K562 (cell line): ENCODE results near the gene RPS28. TPM values are rescaled to one million over a fixed set of nuclear protein-coding genes. Genes with fewer than 3 reads are reported as not detected.

Source experiments
- ATAC-seq: fragments of 200-7000 bp; cut with Tn5 transposase; 3 replicates; pipeline ENCODE4 v1.9.1; 2020; ENCODE audit warnings: moderate library complexity
- BruUV-seq: library from RNA; stranded (reverse); fragments of 400-500 nt; replicated peaks from 2 replicates; lab custom pipeline; 2021; lab: Mats Ljungman, UMichigan
- CTCF ChIA-PET: fragments of 300-600 bp; formaldehyde crosslinking; extraction: SDS; loops from one replicate; lab custom pipeline; 2021; ENCODE audit warnings: low intra/inter-chr PET ratio; lab: Yijun Ruan, JAX
- POLR2A ChIA-PET: fragments of 300-600, 350-650 bp; sonication (Branson Sonifier 250); formaldehyde crosslinking; extraction: SDS; loops from one replicate; lab custom pipeline; 2021; ENCODE audit warnings: antibody characterized with exemption, inconsistent platforms; lab: Yijun Ruan, JAX
- DNase-seq, 4 experiments: peaks; one replicate each; pipeline versions ENCODE4 v3.0.0 to v3.0.0-alpha.2; 2011 to 2018; ENCODE audit warnings: low spot score in 3 of 4, mixed read lengths in 3 of 4; ENCODE audit errors: extremely low read depth in 1 of 4
- FAIRE-seq: peaks from 2 replicates; lab custom pipeline; 2011; peaks lifted over from hg19 to GRCh38; lab: Jason Lieb, UNC
- H2AFZ ChIP-seq: 2 replicates; pipeline ENCODE4 v1.6.0; 2011; ENCODE audit warnings: low read depth, low read length, control low read depth, inconsistent platforms
- H3K27ac ChIP-seq: fragments of 200-600 bp; 3 replicates; pipeline ENCODE4 v1.8.0; 2011; ENCODE audit warnings: low read depth, mild to moderate bottlenecking, control low read depth, inconsistent platforms, low read length, moderate library complexity, mixed read lengths; ENCODE audit errors: extremely low read depth
- H3K27me3 ChIP-seq, 2 experiments: fragments of 300-600 bp in 1 of 2; 2 replicates in 1 of 2; 3 replicates in 1 of 2; pipeline versions ENCODE4 v1.6.0 to v1.8.0; 2011; ENCODE audit warnings: inconsistent platforms in 2 of 2, low read length in 2 of 2, mild to moderate bottlenecking in 1 of 2, mixed read lengths in 1 of 2, moderate library complexity in 1 of 2; ENCODE audit not compliant: control insufficient read depth in 2 of 2, insufficient read depth in 2 of 2
- H3K36me3 ChIP-seq: fragments of 300-600 bp; 3 replicates; pipeline ENCODE4 v1.8.0; 2011; ENCODE audit warnings: mild to moderate bottlenecking, low read length, inconsistent platforms; ENCODE audit not compliant: control insufficient read depth, insufficient read depth
- H3K4me1 ChIP-seq, 2 experiments: fragments of 200-600 bp in 1 of 2; replicated peaks in 1 of 2; 2 replicates in 1 of 2; 3 replicates in 1 of 2; pipeline versions ENCODE4 v1.5.1 to v1.8.0; 2011; ENCODE audit warnings: inconsistent platforms in 2 of 2, low read length in 2 of 2, mild to moderate bottlenecking in 1 of 2, mixed read lengths in 1 of 2, moderate library complexity in 1 of 2; ENCODE audit not compliant: control insufficient read depth in 2 of 2, insufficient read depth in 2 of 2
- H3K4me2 ChIP-seq: 2 replicates; pipeline ENCODE4 v1.6.1; 2011; ENCODE audit warnings: low read length, control low read depth, inconsistent platforms, mixed read lengths; ENCODE audit not compliant: insufficient read depth
- H3K4me3 ChIP-seq: fragments of 200-600 bp; sonication (generic), shearing (Covaris generic); 2 replicates; pipeline ENCODE4 v1.5.1; 2016; ENCODE audit warnings: control low read depth, inconsistent platforms
- H3K79me2 ChIP-seq: fragments of 200-600 bp; 3 replicates; pipeline ENCODE4 v1.8.0; 2011; ENCODE audit warnings: low read length, inconsistent platforms; ENCODE audit not compliant: control insufficient read depth, insufficient read depth
- H3K9ac ChIP-seq, 2 experiments: 2 replicates each; pipeline versions ENCODE4 v1.6.0 to v1.6.1; 2011; ENCODE audit warnings: low read depth in 2 of 2, low read length in 2 of 2, control low read depth in 1 of 2, inconsistent platforms in 1 of 2, mild to moderate bottlenecking in 1 of 2, mixed read lengths in 1 of 2; ENCODE audit not compliant: insufficient read depth in 1 of 2
- H3K9me1 ChIP-seq: one replicate; pipeline ENCODE4 v1.6.0; 2011; ENCODE audit warnings: inconsistent platforms, mild to moderate bottlenecking, low read length, moderate library complexity; ENCODE audit not compliant: control insufficient read depth, insufficient read depth
- H3K9me3 ChIP-seq: replicated peaks from 2 replicates; pipeline ENCODE4 v1.5.1; 2011; ENCODE audit warnings: low read depth, low read length, inconsistent platforms; ENCODE audit not compliant: control insufficient read depth, insufficient read depth
- H4K20me1 ChIP-seq: replicated peaks from 2 replicates; pipeline ENCODE4 v1.6.1; 2011; ENCODE audit warnings: low read length, inconsistent platforms, mixed read lengths; ENCODE audit not compliant: control insufficient read depth, insufficient read depth
- ATF7 ChIP-seq: fragments of 450-650 bp; IDR thresholded peaks from 2 replicates; pipeline ENCODE4 v1.7.1; 2014; ENCODE audit warnings: mild to moderate bottlenecking, moderate library complexity
- BRCA1 ChIP-seq, 2 experiments: fragments of 450-650 bp in 1 of 2; sonication (generic) in 1 of 2; formaldehyde crosslinking in 1 of 2; IDR thresholded peaks; 2 replicates each; pipeline versions ENCODE4 v1.5.0 to v1.6.1; 2017 to 2020; ENCODE audit warnings: mild to moderate bottlenecking in 1 of 2, missing genetic modification reagents in 1 of 2
- BRD9 ChIP-seq: fragments of 450-650 bp; IDR thresholded peaks from 2 replicates; pipeline ENCODE4 v1.6.1; 2018; ENCODE audit warnings: low read depth; ENCODE audit not compliant: partially characterized antibody
- ETS2 ChIP-seq: IDR thresholded peaks from 2 replicates; pipeline ENCODE4 v1.6.1; 2016; ENCODE audit warnings: borderline replicate concordance, missing genetic modification characterization, mild to moderate bottlenecking, moderate library complexity, missing compliant biosample characterization; ENCODE audit not compliant: poor library complexity, severe bottlenecking
- ETV1 ChIP-seq: fragments of 450-650 bp; conservative IDR thresholded peaks from 2 replicates; pipeline ENCODE4 v1.6.1; 2016; ENCODE audit warnings: missing genetic modification characterization, control low read depth, low read depth, missing compliant biosample characterization
- FOXA3 ChIP-seq, 2 experiments: fragments of 450-650 bp in 1 of 2; sonication (generic) in 1 of 2; formaldehyde crosslinking; IDR thresholded peaks in 1 of 2; conservative IDR thresholded peaks in 1 of 2; 2 replicates each; pipeline versions ENCODE4 v1.4.0 to v1.8.0; 2020 to 2022; ENCODE audit warnings: mild to moderate bottlenecking in 2 of 2, missing genetic modification reagents in 1 of 2
- FOXM1 ChIP-seq, 2 experiments: fragments of 450-650 bp in 1 of 2; sonication (generic) in 1 of 2; formaldehyde crosslinking in 1 of 2; IDR thresholded peaks; 2 replicates each; pipeline versions ENCODE4 v1.6.1 to v1.9.0; 2017 to 2022; ENCODE audit warnings: low read depth in 2 of 2, mild to moderate bottlenecking in 2 of 2, missing genetic modification reagents in 1 of 2, moderate library complexity in 1 of 2
- HIVEP1 ChIP-seq: fragments of 250-450 bp; sonication (Bioruptor Pico); IDR thresholded peaks from 2 replicates; pipeline ENCODE4 v1.4.0; 2020; ENCODE audit warnings: mild to moderate bottlenecking
- ILF3 ChIP-seq: fragments of 450-650 bp; IDR thresholded peaks from 2 replicates; pipeline ENCODE4 v1.6.1; 2018; ENCODE audit warnings: antibody characterized with exemption, mild to moderate bottlenecking, moderate library complexity, borderline replicate concordance
- MAFF ChIP-seq: IDR thresholded peaks from 2 replicates; pipeline ENCODE4 v1.6.1; 2012; ENCODE audit warnings: low read length, improper control_type of control experiment
- POU5F1 ChIP-seq: fragments of 150-350 bp; IDR thresholded peaks from 2 replicates; pipeline ENCODE4 v1.6.1; 2014; ENCODE audit warnings: borderline replicate concordance, low read length, low read depth, mild to moderate bottlenecking; ENCODE audit not compliant: partially characterized antibody
- ZNF347 ChIP-seq: fragments of 450-650 bp; formaldehyde crosslinking; IDR thresholded peaks from 2 replicates; pipeline ENCODE4 v1.4.0; 2020; ENCODE audit warnings: low read depth, mild to moderate bottlenecking, moderate library complexity
- ZNF561 ChIP-seq: fragments of 450-650 bp; formaldehyde crosslinking; conservative IDR thresholded peaks from 2 replicates; pipeline ENCODE4 v1.4.0; 2020; ENCODE audit warnings: mild to moderate bottlenecking, moderate library complexity
- ZNF668 ChIP-seq: fragments of 250-450 bp; sonication (Bioruptor Pico); IDR thresholded peaks from 2 replicates; pipeline ENCODE4 v1.8.0; 2022; ENCODE audit warnings: mild to moderate bottlenecking, inconsistent platforms
- WGBS: fragments of 100-300 bp; shearing (Covaris generic); methylation state at CpG from one replicate; pipeline ENCODE4 v1.1.6; 2016; ENCODE audit warnings: low coverage, mixed read lengths; ENCODE audit not compliant: insufficient coverage; ENCODE audit errors: missing lambda C conversion rate; 5-methylcytosine and 5-hydroxymethylcytosine counted together
- in situ Hi-C: fragments of 300-500 bp; cut with MboI; formaldehyde crosslinking; loops from 4 replicates; pipeline ENCODE4 v1.15.0; 2018; ENCODE audit warnings: inconsistent platforms, mixed read lengths
- intact Hi-C: fragments of 100-400 bp; cut with micrococcal nuclease; formaldehyde crosslinking; loops from 2 replicates; pipeline ENCODE4 v1.14.2; 2022
- polyA plus RNA-seq, 8 experiments: library from polyadenylated mRNA; depleted of rRNA in 4 of 8; stranded (reverse) in 5 of 8; unstranded in 3 of 8; fragments of >200 nt; fragmentation: Nextera tagmentation in 2 of 8; fragmentation: Illumina TruSeq in 1 of 8; extraction: Ambion mirVana in 2 of 8; extraction: Trizol in 1 of 8; gene quantifications; 2 replicates each; pipeline versions ENCODE4 v1.2.1 to v1.2.3, GENCODE V29; 2011 to 2014; ENCODE audit warnings: inconsistent platforms in 1 of 8, missing spikeins in 1 of 8
- total RNA-seq, 7 experiments: library from RNA; depleted of rRNA in 6 of 7; stranded (reverse); fragments of >200 nt in 6 of 7; fragmentation: Illumina TruSeq in 2 of 7; extraction: Trizol in 2 of 7; gene quantifications; 2 replicates each; pipeline versions ENCODE4 v1.2.1 to v1.2.3, GENCODE V29; 2011 to 2021; ENCODE audit warnings: low replicate concordance in 1 of 7
- TF ChIP-seq, protein P1 (sequence below): sonication (generic); formaldehyde crosslinking; IDR thresholded peaks from 2 replicates; pipeline ENCODE4 v1.8.1; 2022; ENCODE audit warnings: missing genetic modification reagents
- TF ChIP-seq, protein P2 (sequence below): fragments of 450-650 bp; IDR thresholded peaks from one replicate; pipeline ENCODE4 v1.6.1; 2018; ENCODE audit warnings: mild to moderate bottlenecking, moderate library complexity; ENCODE audit not compliant: partially characterized antibody

The RPS28 gene
- total and polyA plus RNA-seq, 9 of the 15 experiments (the other 6 are each of a cell fraction or from before 2014, with no cell fraction given): 165 to 2,827 (median 1,303) TPM

DNA sequence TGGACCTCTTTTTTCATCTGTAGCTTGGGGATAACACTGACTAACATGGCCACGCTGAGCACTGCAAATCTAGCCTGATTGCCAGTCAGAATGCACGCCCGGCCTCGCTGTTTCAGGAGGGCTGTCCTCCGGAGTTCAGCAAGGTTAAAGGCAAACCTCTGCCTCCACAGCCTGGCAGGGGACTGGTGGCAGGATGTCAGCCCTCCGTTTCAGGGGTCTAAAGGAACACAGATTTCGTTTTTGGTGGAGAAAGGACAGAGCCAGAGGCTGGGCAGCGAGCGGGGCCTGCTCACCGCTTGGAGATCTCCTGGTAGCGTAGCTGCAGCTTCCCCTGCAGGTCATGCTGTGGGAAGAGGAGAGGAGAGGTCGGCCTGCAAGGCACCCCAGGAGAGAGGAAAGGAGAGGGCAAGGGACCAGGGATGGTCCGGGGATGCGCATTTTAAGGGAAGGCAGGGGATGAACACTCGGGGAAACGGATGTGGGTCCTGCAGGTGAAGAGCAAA, 681 bp upstream of the RPS28 start:
- Histone ChIP-seq H3K27ac (peak overlapping the region; percentile 94), H3K79me2 (peaks cover 50% of the 10 kb centered on the region), H3K9ac (peak overlapping the region; percentile 99 to 100), H4K20me1 (peaks cover 26% of the 10 kb centered on the region; the same call in 1 of the 2 replicates), H3K4me1 (peaks cover 17 to 28% of the 10 kb centered on the region in 2 experiments), H2AFZ (peak overlapping the region; percentile 86), H3K27me3 (no peaks in the 10 kb centered on the region), H3K9me3 (no peaks in the 10 kb centered on the region), H3K4me2 (peak overlapping the region; percentile 99), H3K4me3 (peak overlapping the region; percentile 99), H3K36me3 (peaks cover 55% of the 10 kb centered on the region), H3K9me1 (no peaks in the 10 kb centered on the region)
- in situ Hi-C loops: no loop called here
- peak; percentile 10 for ATAC-seq
- FAIRE-seq: peak; percentile 35
- no TSS peak for BruUV-seq
- CTCF ChIA-PET: interaction anchor here (0.5 to 1.1 kb wide), 5 partner anchors 51 to 407 kb away, joined by 3 read pairs; no protein-coding TSS in a partner anchor
- WGBS: 2% methylated on average over 12 of the region's 16 CpGs
- POLR2A ChIA-PET: interaction anchor here (0.6 to 3.8 kb wide), 17 partner anchors 9 to 312 kb away, joined by 3 to 20 read pairs (median 5); partner anchors contain the start of gene RAB11B
- peak in 2 of 4 experiments; percentile 11 to 39 for DNase-seq
- intact Hi-C loops: loop anchor here (1.0 to 10.0 kb wide), 2 partner anchors 23 to 56 kb away; partner anchors contain the start of gene KANK3
- no peak for TF ChIP-seq HIVEP1
- no peak for TF ChIP-seq ZNF347 (CRISPR knock-in tag)
- TF ChIP-seq FOXA3 (CRISPR knock-in tag; conservative IDR thresholded peaks at IDR 0.05 in 1 of 2, IDR thresholded peaks at IDR 0.05 in 1 of 2): peak in 1 of 2 experiments; percentile 66; a peak in 1 of 4 replicates
- no peak for TF ChIP-seq ETS2 (tag)
- no peak for TF ChIP-seq ZNF668 (CRISPR knock-in tag)
- TF ChIP-seq BRD9: peak; percentile 17
- no peak for TF ChIP-seq POU5F1
- TF ChIP-seq ZNF561 (CRISPR knock-in tag): no peak
- TF ChIP-seq, protein P1, sequence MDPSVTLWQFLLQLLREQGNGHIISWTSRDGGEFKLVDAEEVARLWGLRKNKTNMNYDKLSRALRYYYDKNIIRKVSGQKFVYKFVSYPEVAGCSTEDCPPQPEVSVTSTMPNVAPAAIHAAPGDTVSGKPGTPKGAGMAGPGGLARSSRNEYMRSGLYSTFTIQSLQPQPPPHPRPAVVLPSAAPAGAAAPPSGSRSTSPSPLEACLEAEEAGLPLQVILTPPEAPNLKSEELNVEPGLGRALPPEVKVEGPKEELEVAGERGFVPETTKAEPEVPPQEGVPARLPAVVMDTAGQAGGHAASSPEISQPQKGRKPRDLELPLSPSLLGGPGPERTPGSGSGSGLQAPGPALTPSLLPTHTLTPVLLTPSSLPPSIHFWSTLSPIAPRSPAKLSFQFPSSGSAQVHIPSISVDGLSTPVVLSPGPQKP: no peak
- TF ChIP-seq ATF7: no peak
- TF ChIP-seq BRCA1 (IDR thresholded peaks at IDR 0.05): no peak
- TF ChIP-seq BRCA1 (CRISPR knock-in tag; IDR thresholded peaks at IDR 0.05): peak; percentile 65; the same call in 1 of the 2 replicates
- no peak for TF ChIP-seq FOXM1 (IDR thresholded peaks at IDR 0.05; ENCODE audit: low read depth)
- TF ChIP-seq FOXM1 (CRISPR knock-in tag; IDR thresholded peaks at IDR 0.05; ENCODE audit: low read depth): no peak
- TF ChIP-seq ETV1: no peak
- no peak for TF ChIP-seq ILF3
- TF ChIP-seq MAFF: no peak
- TF ChIP-seq, protein P2, sequence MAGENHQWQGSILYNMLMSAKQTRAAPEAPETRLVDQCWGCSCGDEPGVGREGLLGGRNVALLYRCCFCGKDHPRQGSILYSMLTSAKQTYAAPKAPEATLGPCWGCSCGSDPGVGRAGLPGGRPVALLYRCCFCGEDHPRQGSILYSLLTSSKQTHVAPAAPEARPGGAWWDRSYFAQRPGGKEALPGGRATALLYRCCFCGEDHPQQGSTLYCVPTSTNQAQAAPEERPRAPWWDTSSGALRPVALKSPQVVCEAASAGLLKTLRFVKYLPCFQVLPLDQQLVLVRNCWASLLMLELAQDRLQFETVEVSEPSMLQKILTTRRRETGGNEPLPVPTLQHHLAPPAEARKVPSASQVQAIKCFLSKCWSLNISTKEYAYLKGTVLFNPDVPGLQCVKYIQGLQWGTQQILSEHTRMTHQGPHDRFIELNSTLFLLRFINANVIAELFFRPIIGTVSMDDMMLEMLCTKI: no peak
